Liver (tissue), 9 donors: Measurements from ENCODE around the gene RBM47. TPM values are rescaled to one million over a fixed set of nuclear protein-coding genes. Genes with fewer than 3 reads are reported as not detected.

Experiments used
- DNase-seq: peaks from one replicate; pipeline ENCODE4 v3.0.0-alpha.2; 2017; ENCODE audit warnings: low spot score
- H3K27ac ChIP-seq, 2 donors: one replicate each; pipeline ENCODE4 v1.7.0; 2013; ENCODE audit warnings: inconsistent platforms in 2 of 2, low read length in 2 of 2, control low read depth in 1 of 2, low read depth in 1 of 2, mild to moderate bottlenecking in 1 of 2
- H3K27me3 ChIP-seq, 4 donors: one replicate each; pipeline versions ENCODE4 v1.6.1 to v1.7.0; 2013; ENCODE audit warnings: low read length in 3 of 4, inconsistent platforms in 1 of 4, mild to moderate bottlenecking in 1 of 4, moderate library complexity in 1 of 4; ENCODE audit not compliant: control insufficient read depth in 4 of 4, insufficient read depth in 4 of 4
- H3K36me3 ChIP-seq, 4 donors: one replicate each; pipeline versions ENCODE4 v1.6.1 to v1.7.0; 2013; ENCODE audit warnings: low read length in 3 of 4, mild to moderate bottlenecking in 3 of 4, low read depth in 1 of 4, moderate library complexity in 1 of 4; ENCODE audit not compliant: control insufficient read depth in 4 of 4, insufficient read depth in 3 of 4
- H3K4me1 ChIP-seq, 4 donors: one replicate each; pipeline versions ENCODE4 v1.6.1 to v1.7.0; 2013; ENCODE audit warnings: low read length in 3 of 4, mild to moderate bottlenecking in 3 of 4, moderate library complexity in 1 of 4; ENCODE audit not compliant: control insufficient read depth in 4 of 4, insufficient read depth in 4 of 4
- H3K4me3 ChIP-seq, 3 donors: one replicate each; pipeline versions ENCODE4 v1.6.1 to v1.7.0; 2013; ENCODE audit warnings: low read length in 3 of 3, control low read depth in 1 of 3, low read depth in 1 of 3, mild to moderate bottlenecking in 1 of 3
- H3K9ac ChIP-seq, 2 donors: one replicate each; pipeline ENCODE4 v1.7.0; 2013; ENCODE audit warnings: low read length in 2 of 2, mild to moderate bottlenecking in 2 of 2, moderate library complexity in 2 of 2, control low read depth in 1 of 2, low read depth in 1 of 2
- H3K9me3 ChIP-seq, 4 donors: one replicate each; pipeline versions ENCODE4 v1.6.1 to v1.7.0; 2013; ENCODE audit warnings: low read length in 3 of 4; ENCODE audit not compliant: control insufficient read depth in 4 of 4
- ATF3 ChIP-seq: IDR thresholded peaks from 2 replicates; pipeline ENCODE4 v1.6.1; 2016; ENCODE audit warnings: antibody characterized with exemption
- CTCF ChIP-seq: fragments of 150-350 bp; IDR thresholded peaks from 2 replicates; pipeline ENCODE4 v1.5.1; 2017; ENCODE audit warnings: improper control_type of control experiment, low read depth, low read length; ENCODE audit not compliant: missing input control
- EGR1 ChIP-seq, 2 donors: IDR thresholded peaks; 2 replicates each; pipeline ENCODE4 v1.6.1; 2016 to 2018; ENCODE audit warnings: antibody characterized with exemption in 2 of 2, low read depth in 2 of 2
- FOXA1 ChIP-seq: IDR thresholded peaks from 2 replicates; pipeline ENCODE4 v1.6.1; 2016; ENCODE audit warnings: antibody characterized with exemption
- FOXA2 ChIP-seq: IDR thresholded peaks from 2 replicates; pipeline ENCODE4 v1.6.1; 2016; ENCODE audit warnings: antibody characterized with exemption
- GABPA ChIP-seq, 2 donors: IDR thresholded peaks in 1 of 2; conservative IDR thresholded peaks in 1 of 2; 2 replicates each; pipeline ENCODE4 v1.6.1; 2016; ENCODE audit warnings: antibody characterized with exemption in 2 of 2, mild to moderate bottlenecking in 1 of 2, moderate library complexity in 1 of 2
- HNF4A ChIP-seq, 2 donors: conservative IDR thresholded peaks; 2 replicates each; pipeline ENCODE4 v1.6.1; 2016; ENCODE audit warnings: antibody characterized with exemption in 2 of 2, mild to moderate bottlenecking in 2 of 2
- HNF4G ChIP-seq: IDR thresholded peaks from 2 replicates; pipeline ENCODE4 v1.6.1; 2016; ENCODE audit warnings: antibody characterized with exemption
- JUND ChIP-seq, 2 donors: IDR thresholded peaks; 2 replicates each; pipeline ENCODE4 v1.6.1; 2016; ENCODE audit warnings: antibody characterized with exemption in 2 of 2
- MAX ChIP-seq: IDR thresholded peaks from 2 replicates; pipeline ENCODE4 v1.6.1; 2016; ENCODE audit warnings: antibody characterized with exemption
- NR2F2 ChIP-seq: IDR thresholded peaks from 2 replicates; pipeline ENCODE4 v1.6.1; 2016; ENCODE audit warnings: antibody characterized with exemption
- RAD21 ChIP-seq, 2 donors: IDR thresholded peaks; 2 replicates each; pipeline ENCODE4 v1.6.1; 2016; ENCODE audit warnings: antibody characterized with exemption in 2 of 2, mild to moderate bottlenecking in 2 of 2
- REST ChIP-seq: IDR thresholded peaks from 2 replicates; pipeline ENCODE4 v1.6.1; 2016; ENCODE audit warnings: antibody characterized with exemption, mild to moderate bottlenecking
- RXRA ChIP-seq, 2 donors: IDR thresholded peaks; 2 replicates each; pipeline ENCODE4 v1.6.1; 2017 to 2018; ENCODE audit warnings: antibody characterized with exemption in 2 of 2, mild to moderate bottlenecking in 1 of 2
- SP1 ChIP-seq: IDR thresholded peaks from 2 replicates; pipeline ENCODE4 v1.6.1; 2018; ENCODE audit warnings: antibody characterized with exemption, mild to moderate bottlenecking
- TAF1 ChIP-seq: conservative IDR thresholded peaks from 2 replicates; pipeline ENCODE4 v1.6.1; 2016; ENCODE audit warnings: antibody characterized with exemption, mild to moderate bottlenecking
- YY1 ChIP-seq: IDR thresholded peaks from 2 replicates; pipeline ENCODE4 v1.6.1; 2016; ENCODE audit warnings: antibody characterized with exemption, mild to moderate bottlenecking
- ZBTB33 ChIP-seq: IDR thresholded peaks from 2 replicates; pipeline ENCODE4 v1.6.1; 2016; ENCODE audit warnings: antibody characterized with exemption
- WGBS: extraction: QIAGEN DNeasy Blood & Tissue Kit; methylation state at CpG from one replicate; pipeline ENCODE4 v1.1.7; 2013; 5-methylcytosine and 5-hydroxymethylcytosine counted together
- polyA plus RNA-seq, 2 donors: library from polyadenylated mRNA; stranded (reverse) in 1 of 2; unstranded in 1 of 2; fragments of 200-250 nt in 1 of 2; fragments of >200 nt in 1 of 2; fragmentation: Nextera tagmentation in 1 of 2; extraction: Ambion mirVana in 1 of 2; gene quantifications; one replicate each; pipeline versions ENCODE4 v1.2.1 to v1.2.3, GENCODE V29; 2013 to 2015
- total RNA-seq, 2 donors: library from RNA; depleted of rRNA; stranded (reverse); fragments of >200 nt; gene quantifications; one replicate each; pipeline ENCODE4 v1.2.3, GENCODE V29; 2014
- donor health status: healthy.
- donor health status: healthy.
- donor health status: healthy.
- donor health status: healthy.
- donor health status: healthy.

Gene RBM47
- total and polyA plus RNA-seq, 4 donors: 16.5 to 81.2 (median 24.7) TPM

GRCh38 chr4:40486534-40486933, 143.1 kb downstream of the RBM47 start (continued):
- TF ChIP-seq MAX (peak; percentile 12), RXRA (IDR thresholded peaks at IDR 0.05) (peak in 1 of 2 donors; percentile 54), NR2F2 (no peak), ATF3 (no peak), YY1 (no peak), FOXA2 (no peak), HNF4G (no peak), TAF1 (no peak)

- Histone ChIP-seq H3K4me3 (no peak overlapping the region), H3K9me3 (no peaks in the 10 kb centered on the region), H3K36me3 (peaks cover 0 to 4% (median 1%) of the 10 kb centered on the region in 4 donors), H3K9ac (no peak overlapping the region), H3K27me3 (no peaks in the 10 kb centered on the region), H3K4me1 (peaks cover 2 to 14% (median 8%) of the 10 kb centered on the region in 4 donors), H3K27ac (peak overlapping the region; percentile 42 to 49)
- WGBS: 88% methylated on average over 1 of the region's 1 CpG
- no peak for DNase-seq
- no peak for TF ChIP-seq FOXA1
- TF ChIP-seq REST: no peak
- no peak for TF ChIP-seq SP1
- no peak for TF ChIP-seq EGR1 (IDR thresholded peaks at IDR 0.05; ENCODE audit: low read depth in 2 of 2)
- no peak for TF ChIP-seq YY1
- no peak for TF ChIP-seq ZBTB33
- no peak for TF ChIP-seq GABPA (IDR thresholded peaks at IDR 0.05 in 1 of 2, conservative IDR thresholded peaks at IDR 0.05 in 1 of 2)
- no peak for TF ChIP-seq RXRA (IDR thresholded peaks at IDR 0.05)
- no peak for TF ChIP-seq NR2F2
- TF ChIP-seq TAF1: no peak
- TF ChIP-seq ATF3: no peak
- TF ChIP-seq CTCF: no peak
- TF ChIP-seq MAX: no peak
- TF ChIP-seq JUND (IDR thresholded peaks at IDR 0.05): no peak
- TF ChIP-seq HNF4A (conservative IDR thresholded peaks at IDR 0.05): no peak
- no peak for TF ChIP-seq RAD21 (IDR thresholded peaks at IDR 0.05)
- no peak for TF ChIP-seq HNF4G
- no peak for TF ChIP-seq FOXA2
Observed at GRCh38 chr4:40484346-40485090, 145.1 kb downstream of the RBM47 start.
